ENCODE results near the gene WNT1.

WNT1 gene

DNA sequence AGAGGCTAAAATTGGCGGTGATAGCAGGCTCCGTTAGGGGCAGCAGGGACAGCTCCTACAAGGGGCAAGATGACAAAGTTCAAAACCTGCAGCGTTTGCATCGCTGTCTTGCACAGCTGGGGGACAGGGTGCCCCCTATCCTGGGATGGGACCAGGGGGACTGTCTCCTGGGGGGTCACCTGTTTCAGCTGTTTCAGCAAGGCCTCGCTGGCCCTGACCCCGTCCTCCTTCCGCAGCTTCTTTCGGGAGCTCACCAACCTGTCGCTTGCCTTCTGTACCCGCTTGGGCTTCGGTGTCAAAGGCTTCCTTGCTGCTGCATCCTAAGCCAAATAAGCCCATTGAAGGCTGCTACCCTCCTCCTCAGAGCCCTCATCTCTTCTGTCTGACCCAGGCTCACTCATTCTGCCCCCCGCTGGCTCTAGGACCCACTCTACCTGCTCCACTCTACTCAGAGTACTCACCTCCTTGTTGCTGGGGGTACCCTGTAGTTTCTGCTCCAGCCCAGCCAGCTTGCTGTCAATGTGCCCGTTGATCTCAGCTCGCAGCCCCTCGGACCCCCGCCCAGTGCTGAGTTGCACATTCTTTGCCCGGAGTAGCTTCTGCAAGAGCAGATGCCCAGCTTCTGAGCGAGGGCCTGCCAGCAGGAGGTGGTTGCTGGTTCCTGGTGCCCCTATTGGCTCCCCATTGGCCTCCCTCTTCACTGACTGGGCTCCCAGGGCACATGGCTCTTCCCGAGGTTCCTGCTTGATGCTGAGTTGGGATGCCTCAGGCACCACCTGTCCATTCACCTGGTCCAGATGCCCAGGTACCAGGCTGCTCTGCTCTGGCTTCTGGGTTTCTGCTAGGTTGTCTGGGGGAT, 52.8 kb downstream of the WNT1 start:
- DNase-seq, result no peak

DNA sequence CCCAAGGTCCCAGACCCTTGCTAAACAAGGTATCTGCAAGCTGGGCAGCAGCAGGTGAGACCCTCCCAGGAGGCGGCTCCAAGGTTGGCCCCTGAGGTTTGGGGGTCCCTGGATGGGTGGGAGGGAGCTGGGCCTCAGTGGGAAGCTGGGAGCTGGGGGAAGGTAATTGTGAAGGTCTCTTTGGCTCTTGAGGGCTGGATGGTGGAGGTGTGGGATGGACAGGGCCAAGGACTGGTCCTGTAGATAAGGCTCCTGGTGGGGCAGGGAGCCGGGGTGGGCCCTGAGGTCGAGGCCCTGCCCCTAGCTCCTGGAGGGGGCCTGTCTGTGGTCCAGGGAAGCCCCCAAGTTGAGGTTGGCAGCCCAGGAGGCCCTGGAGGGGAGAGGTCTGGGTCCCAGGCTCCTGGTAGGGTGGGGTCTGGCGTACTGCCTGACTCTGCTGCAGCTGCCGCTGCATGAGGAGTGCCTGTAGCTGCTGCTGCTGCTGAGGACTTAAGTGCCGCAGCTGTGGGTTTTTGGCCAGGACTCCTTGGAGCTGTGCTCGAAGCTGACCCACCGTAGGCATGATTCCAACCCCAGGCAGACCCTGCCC, 53.5 kb downstream of the WNT1 start:
- no peak for DNase-seq

Data from activated gamma-delta T cell (primary cell).